ENCODE data around the gene SMIM41.
"Not testable (repeated sequence)": the region's sequence is repeated elsewhere in the genome, so short reads cannot be mapped to it uniquely, and the experiment has no call there.

Gene SMIM41

GRCh38 chr12:52087961-52088820 lies 8.7 kb downstream of the SMIM41 start:
- DNase-seq, result no peak

DNA sequence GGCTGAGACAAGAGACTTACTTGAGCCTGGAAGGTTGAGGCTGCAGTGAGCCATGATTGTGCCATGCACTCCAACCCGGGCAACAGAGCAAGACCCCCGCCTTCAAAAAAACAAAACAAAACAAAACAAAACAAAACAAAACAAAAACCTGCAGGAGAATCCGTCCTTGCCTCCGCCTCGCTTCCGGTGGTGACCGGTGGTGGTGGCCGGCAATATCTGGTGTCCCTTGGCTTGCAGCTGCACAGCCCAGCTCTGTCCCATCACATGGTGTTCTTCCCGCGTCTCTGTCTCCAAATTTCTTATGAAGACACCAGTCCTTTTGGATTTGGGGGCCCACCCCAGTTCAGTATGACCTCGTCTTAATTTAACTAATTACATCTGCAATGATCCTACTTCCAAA lies 10.0 kb downstream of the SMIM41 start:
- no peak for DNase-seq

GRCh38 chr12:52090291-52090690 lies 10.8 kb downstream of the SMIM41 start:
- no peak for DNase-seq

DNA sequence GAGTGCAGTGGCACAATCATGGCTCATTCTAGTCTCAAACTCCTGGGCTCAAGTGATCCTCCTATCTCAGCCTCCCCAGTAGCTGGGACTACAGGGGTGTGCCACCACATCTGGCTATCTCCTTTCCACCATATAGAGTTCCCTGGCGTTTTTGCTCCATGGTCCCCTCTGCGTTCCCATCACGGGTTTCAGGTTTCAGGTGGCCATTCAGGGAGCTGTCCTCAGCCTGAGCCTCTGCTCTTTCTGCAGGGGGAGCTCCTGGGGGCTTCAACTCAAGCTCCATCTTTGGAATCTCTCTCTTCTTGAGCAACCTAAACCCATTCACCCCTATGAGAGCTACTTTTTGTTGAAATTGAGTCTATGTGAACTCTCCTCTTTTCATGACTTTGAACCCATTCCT lies 11.6 kb downstream of the SMIM41 start:
- DNase-seq, result no peak

GRCh38 chr12:52091869-52092268 lies 12.4 kb downstream of the SMIM41 start:
- peak; percentile 41 for DNase-seq

GRCh38 chr12:52093346-52093745 lies 13.8 kb downstream of the SMIM41 start:
- no peak for DNase-seq

GRCh38 chr12:52096332-52097044 lies 17.0 kb downstream of the SMIM41 start:
- no peak for DNase-seq

GRCh38 chr12:52097045-52097666 lies 17.7 kb downstream of the SMIM41 start:
- DNase-seq, result no peak

- not testable (repeated sequence) for DNase-seq
Observed at GRCh38 chr12:52104431-52105089, 25.1 kb downstream of the SMIM41 start.

DNA sequence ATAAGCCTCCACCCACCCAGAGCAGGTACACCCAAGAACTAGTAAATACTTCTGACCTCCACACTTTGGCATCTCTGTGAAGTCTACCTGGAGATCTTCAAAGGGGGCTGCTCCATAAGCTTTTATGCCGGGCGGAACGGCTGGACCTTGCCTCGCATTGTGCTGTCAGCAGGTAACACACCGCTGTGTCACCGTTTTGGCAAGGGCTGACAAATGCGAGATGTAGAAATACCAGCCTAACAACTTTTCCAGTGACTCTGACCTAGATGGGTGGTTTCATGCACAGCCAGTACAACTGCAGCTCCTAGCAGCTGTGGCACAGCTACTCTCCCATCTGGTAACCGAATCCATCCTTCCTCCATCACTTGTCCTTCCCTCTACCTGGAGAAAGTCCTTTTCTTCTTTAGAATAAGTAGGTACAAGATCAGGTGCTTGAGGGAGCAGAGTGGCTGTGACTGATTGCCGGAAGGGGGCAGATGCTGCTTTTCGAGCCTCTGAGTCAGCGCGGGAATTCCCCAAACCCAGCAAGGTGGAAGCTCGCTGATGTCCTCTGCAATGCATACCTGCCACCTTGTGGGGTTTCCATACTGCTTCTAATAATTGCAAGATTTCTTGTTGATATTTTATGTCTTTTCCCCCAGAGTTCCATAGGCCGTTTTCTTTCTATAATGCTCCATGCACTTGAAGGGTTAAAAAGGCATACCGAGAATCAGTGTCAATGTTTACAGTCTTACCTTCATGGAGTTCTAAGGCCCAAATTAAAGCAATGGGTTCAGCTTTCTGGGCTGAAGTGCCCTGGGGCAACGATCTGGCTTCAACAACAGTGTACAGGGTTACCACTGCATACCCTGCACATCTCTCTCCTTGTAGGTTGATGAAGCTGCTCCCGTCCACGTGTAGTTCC lies 37.0 kb downstream of the SMIM41 start:
- DNase-seq, result not testable (repeated sequence)

DNA sequence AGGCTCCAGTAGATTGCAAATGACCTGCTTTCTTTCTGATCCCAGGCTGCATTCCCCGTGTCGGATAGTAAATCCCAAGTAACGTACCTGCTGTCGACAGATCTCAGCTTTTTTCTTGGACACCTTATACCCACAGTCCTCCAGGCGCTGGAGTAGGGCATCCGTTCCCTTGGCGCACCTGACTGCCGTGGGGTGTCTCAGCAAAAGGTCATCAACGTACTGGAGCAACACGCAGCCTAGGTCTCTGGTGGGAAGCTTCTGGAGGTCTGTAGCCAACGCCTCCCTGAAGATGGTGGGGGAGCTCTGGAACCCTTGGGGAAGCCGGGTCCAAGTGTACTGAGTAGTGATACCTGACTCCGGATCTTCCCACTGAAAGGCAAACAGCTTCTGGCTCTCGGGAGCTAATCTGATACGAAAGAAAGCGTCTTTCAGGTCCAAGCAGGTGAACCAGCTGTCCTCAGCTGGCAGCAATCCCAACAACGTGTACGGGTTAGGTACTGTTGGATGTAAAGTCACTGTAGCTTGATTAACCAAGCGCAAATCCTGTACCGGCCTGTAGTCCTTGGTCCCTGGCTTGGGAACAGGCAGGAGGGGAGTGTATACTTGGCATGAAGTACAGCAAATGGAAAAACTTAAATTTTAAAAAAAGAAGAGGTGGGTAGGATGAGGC lies 38.4 kb downstream of the SMIM41 start:
- peak; percentile 6 for DNase-seq

DNA sequence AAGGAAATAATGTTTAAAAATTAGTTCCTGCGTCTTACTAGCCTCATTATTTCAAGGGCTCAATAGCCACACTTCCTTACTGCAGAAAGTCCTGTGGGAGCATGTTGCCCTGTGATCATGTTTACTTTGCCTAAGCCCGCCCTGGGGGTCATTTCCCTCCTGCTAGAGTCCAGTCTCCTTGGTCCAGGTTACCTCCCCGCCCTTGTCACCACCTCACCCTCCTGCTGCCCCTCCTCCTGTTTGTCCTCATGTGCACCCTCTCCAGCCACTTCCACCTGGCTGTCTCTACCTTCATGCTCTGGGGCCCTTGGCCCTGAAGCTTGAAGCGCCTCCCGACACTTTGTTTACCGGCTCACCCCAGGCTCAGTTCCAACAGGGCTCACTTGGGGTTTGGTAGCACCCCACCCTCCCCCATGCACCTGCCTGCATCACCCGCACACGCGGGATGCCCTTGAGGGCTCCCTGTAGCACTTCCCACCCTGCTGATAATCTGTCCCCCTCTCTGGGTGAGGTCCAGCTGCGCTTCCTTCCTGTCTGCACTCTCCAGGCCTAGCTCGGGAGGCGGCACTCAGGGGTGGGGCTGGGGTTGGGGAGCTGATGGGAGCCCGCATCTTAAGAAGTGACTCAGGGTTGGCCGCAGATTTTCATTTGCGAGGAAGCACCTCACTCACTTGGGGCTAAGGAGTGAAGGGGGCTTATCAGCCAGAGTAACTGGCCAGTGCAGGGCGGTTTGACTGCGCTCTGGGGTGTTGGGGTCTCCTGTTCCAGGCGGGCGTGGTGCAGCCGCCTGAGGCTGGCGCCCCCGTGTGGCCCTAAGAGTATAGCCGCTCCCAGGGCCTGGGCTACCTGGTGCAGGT lies 40.1 kb downstream of the SMIM41 start:
- DNase-seq, result no peak

- DNase-seq, result no peak
Observed at GRCh38 chr12:52120951-52121823, 41.7 kb downstream of the SMIM41 start.

GRCh38 chr12:52121824-52122539 lies 42.5 kb downstream of the SMIM41 start:
- DNase-seq, result peak; percentile 32

DNA sequence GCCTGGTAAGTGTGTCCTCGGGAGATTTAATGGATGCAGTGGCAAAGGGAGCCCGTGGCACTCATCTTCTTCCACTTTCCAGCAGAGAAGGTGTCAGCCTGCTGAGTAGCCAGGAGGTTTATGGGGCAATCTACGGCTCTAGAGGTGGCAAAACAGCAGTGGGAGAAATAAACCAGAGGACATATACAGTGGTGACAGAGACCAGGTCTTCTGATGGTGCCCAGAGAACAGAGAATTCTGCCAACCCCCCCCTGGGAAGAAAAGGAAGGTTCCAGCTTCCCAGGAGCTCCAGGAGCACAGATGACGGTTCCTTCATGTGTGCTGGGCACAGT lies 43.0 kb downstream of the SMIM41 start:
- DNase-seq, result no peak

DNA sequence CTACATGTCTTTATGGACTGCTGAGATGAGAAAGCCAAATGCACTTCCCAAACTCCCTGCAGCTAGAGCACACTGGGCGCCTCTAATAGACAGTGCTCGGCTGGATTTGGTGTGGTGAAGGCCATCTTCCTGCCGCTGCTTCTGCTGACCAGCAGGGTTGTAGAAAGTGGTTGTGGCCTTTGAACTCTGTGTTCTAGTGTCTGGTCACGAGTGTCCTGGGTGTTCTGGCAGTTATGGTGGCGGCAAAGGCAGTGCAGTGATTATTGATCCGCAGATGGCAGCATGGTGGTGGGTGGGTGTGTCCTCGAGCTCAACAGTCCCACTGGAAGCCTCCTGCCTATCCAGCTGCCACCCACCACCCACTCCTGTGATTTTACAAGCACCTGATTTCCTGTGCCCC lies 43.4 kb downstream of the SMIM41 start:
- no peak for DNase-seq

- no peak for DNase-seq
Observed at GRCh38 chr12:52123487-52124186, 44.1 kb downstream of the SMIM41 start.

- peak; percentile 46 for DNase-seq
Observed at GRCh38 chr12:52125476-52125900, 46.0 kb downstream of the SMIM41 start.

Measured in NCI-H1105 treated with DMSO at 0.1 percent for 48 hours (cell line).